ENCODE data around the gene NOX4. TPM values are rescaled to one million over a fixed set of nuclear protein-coding genes. Genes with fewer than 3 reads are reported as not detected.

Gene NOX4
- total and polyA plus RNA-seq, 2 of the 8 experiments (the other 6 are each of a cell fraction or from before 2014, with no cell fraction given), result 2.0 to 2.3 TPM

DNA sequence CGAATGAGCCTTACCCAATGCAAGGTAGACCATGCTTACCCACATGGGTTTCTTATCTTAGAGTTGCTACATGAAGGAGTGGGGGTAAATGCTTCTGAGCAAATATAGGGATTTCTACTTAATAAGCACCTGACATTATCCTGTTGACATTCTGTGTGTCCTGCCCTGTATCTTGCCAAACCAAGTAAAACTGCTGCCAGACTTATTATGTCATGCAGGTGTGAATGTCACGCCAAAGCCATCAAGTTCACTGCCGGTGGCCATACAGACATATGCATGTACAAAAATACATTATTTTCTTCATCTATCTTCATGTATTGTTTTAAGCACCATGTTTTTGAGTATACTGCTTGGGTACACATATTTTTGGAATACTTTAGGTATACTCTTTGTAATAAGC, 70.2 kb downstream of the NOX4 start (continued):
- TF ChIP-seq, protein P1, sequence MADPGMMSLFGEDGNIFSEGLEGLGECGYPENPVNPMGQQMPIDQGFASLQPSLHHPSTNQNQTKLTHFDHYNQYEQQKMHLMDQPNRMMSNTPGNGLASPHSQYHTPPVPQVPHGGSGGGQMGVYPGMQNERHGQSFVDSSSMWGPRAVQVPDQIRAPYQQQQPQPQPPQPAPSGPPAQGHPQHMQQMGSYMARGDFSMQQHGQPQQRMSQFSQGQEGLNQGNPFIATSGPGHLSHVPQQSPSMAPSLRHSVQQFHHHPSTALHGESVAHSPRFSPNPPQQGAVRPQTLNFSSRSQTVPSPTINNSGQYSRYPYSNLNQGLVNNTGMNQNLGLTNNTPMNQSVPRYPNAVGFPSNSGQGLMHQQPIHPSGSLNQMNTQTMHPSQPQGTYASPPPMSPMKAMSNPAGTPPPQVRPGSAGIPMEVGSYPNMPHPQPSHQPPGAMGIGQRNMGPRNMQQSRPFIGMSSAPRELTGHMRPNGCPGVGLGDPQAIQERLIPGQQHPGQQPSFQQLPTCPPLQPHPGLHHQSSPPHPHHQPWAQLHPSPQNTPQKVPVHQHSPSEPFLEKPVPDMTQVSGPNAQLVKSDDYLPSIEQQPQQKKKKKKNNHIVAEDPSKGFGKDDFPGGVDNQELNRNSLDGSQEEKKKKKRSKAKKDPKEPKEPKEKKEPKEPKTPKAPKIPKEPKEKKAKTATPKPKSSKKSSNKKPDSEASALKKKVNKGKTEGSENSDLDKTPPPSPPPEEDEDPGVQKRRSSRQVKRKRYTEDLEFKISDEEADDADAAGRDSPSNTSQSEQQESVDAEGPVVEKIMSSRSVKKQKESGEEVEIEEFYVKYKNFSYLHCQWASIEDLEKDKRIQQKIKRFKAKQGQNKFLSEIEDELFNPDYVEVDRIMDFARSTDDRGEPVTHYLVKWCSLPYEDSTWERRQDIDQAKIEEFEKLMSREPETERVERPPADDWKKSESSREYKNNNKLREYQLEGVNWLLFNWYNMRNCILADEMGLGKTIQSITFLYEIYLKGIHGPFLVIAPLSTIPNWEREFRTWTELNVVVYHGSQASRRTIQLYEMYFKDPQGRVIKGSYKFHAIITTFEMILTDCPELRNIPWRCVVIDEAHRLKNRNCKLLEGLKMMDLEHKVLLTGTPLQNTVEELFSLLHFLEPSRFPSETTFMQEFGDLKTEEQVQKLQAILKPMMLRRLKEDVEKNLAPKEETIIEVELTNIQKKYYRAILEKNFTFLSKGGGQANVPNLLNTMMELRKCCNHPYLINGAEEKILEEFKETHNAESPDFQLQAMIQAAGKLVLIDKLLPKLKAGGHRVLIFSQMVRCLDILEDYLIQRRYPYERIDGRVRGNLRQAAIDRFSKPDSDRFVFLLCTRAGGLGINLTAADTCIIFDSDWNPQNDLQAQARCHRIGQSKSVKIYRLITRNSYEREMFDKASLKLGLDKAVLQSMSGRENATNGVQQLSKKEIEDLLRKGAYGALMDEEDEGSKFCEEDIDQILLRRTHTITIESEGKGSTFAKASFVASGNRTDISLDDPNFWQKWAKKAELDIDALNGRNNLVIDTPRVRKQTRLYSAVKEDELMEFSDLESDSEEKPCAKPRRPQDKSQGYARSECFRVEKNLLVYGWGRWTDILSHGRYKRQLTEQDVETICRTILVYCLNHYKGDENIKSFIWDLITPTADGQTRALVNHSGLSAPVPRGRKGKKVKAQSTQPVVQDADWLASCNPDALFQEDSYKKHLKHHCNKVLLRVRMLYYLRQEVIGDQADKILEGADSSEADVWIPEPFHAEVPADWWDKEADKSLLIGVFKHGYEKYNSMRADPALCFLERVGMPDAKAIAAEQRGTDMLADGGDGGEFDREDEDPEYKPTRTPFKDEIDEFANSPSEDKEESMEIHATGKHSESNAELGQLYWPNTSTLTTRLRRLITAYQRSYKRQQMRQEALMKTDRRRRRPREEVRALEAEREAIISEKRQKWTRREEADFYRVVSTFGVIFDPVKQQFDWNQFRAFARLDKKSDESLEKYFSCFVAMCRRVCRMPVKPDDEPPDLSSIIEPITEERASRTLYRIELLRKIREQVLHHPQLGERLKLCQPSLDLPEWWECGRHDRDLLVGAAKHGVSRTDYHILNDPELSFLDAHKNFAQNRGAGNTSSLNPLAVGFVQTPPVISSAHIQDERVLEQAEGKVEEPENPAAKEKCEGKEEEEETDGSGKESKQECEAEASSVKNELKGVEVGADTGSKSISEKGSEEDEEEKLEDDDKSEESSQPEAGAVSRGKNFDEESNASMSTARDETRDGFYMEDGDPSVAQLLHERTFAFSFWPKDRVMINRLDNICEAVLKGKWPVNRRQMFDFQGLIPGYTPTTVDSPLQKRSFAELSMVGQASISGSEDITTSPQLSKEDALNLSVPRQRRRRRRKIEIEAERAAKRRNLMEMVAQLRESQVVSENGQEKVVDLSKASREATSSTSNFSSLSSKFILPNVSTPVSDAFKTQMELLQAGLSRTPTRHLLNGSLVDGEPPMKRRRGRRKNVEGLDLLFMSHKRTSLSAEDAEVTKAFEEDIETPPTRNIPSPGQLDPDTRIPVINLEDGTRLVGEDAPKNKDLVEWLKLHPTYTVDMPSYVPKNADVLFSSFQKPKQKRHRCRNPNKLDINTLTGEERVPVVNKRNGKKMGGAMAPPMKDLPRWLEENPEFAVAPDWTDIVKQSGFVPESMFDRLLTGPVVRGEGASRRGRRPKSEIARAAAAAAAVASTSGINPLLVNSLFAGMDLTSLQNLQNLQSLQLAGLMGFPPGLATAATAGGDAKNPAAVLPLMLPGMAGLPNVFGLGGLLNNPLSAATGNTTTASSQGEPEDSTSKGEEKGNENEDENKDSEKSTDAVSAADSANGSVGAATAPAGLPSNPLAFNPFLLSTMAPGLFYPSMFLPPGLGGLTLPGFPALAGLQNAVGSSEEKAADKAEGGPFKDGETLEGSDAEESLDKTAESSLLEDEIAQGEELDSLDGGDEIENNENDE (IDR thresholded peaks at IDR 0.05; ENCODE audit: insufficient replicate concordance, low read length), result no peak
- TF ChIP-seq FOSL1 (IDR thresholded peaks at IDR 0.05; ENCODE audit: insufficient read depth, low read depth, low read length), result no peak
- TF ChIP-seq, protein P2, sequence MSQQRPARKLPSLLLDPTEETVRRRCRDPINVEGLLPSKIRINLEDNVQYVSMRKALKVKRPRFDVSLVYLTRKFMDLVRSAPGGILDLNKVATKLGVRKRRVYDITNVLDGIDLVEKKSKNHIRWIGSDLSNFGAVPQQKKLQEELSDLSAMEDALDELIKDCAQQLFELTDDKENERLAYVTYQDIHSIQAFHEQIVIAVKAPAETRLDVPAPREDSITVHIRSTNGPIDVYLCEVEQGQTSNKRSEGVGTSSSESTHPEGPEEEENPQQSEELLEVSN (IDR thresholded peaks at IDR 0.05), result no peak
- no peak for TF ChIP-seq TEAD4 (IDR thresholded peaks at IDR 0.05; ENCODE audit: low read depth, low read length)
- TF ChIP-seq EP300 (IDR thresholded peaks at IDR 0.05; ENCODE audit: borderline replicate concordance in 1 of 2, low read depth in 2 of 2, low read length in 2 of 2), result no peak
- TF ChIP-seq BACH1 (IDR thresholded peaks at IDR 0.05; ENCODE audit: low read length), result no peak

Data from H1 (cell line).